GM19397 (cell line): ENCODE data around the gene PDGFD.

Experiments used
- ATAC-seq: cut with Tn5 transposase; IDR thresholded peaks from one replicate; pipeline ENCODE4 v1.9.1; 2021; ENCODE audit warnings: mild to moderate bottlenecking, moderate library complexity; ENCODE audit not compliant: unreplicated experiment

Gene PDGFD

DNA sequence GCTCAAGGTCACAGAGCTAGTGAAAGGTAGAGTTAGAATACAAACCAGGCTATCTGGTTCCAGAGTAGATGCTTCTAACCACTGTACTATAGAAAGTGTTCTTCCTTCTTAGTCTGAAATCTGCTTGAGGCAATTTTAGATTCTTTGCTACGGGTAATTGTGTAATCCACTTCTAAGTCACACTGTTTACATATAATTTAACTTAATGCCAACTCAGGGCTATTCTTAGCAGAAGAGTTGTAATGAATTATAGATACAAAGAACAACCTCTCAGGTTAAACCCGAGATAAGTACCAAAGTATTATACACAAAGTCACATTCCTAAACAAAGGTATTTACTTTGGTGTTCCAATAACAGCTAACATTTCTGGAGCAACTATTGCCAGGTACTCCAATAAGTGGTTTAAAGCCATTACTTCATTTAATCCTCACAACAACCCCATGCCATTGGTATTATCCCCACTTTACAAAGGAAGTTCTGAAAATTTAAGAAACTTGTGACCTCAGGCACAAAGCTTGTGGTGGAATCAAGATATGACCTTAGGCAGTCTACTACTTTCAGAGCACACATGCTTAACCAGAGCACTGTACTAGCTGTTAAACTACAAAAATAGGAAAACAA, 158.6 kb downstream of the PDGFD start:
- ATAC-seq = no peak

DNA sequence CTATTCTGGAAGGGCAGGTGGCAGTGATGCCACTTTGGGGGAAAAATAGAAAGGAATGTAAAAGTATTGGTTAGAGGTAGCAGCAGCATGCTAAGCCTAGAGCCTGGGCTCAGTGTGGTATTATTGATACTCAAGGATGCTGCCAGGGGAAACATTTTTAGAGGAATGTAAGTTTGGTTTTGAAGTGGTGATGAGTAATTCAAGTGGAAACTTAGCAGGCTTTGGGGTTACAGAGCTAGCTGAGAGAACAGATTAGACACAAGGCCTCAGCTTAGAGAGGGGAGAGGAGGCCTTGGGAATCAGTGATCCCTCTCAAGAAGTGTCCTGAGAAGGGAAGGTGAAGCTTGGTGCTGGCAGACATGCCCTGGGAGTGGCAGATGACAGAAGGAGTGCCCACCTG, 160.5 kb downstream of the PDGFD start:
- no peak for ATAC-seq

DNA sequence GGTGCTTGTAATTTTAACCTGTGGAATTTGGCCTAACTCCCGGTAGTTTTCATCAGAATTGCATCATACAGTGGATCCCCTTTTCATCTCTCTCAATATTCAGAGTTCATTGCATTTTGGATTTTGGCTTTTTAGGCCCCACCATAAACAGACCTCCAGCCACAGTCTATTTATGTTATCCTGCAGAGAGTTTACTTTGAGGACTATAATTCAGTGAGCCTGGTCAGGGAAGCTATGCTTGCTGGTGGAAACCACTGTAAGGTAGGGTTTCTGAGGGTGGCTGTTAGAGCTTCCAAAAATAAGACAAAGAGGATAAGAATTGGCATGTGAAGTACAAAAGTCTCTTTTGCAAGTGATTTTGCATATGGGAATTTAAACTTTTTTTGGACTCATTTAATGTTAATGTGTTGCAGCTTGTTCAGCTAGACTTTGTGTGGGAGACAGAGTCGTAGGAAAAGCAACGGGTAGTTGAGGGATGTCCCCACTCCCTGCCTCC, 162.3 kb downstream of the PDGFD start:
- no peak for ATAC-seq

DNA sequence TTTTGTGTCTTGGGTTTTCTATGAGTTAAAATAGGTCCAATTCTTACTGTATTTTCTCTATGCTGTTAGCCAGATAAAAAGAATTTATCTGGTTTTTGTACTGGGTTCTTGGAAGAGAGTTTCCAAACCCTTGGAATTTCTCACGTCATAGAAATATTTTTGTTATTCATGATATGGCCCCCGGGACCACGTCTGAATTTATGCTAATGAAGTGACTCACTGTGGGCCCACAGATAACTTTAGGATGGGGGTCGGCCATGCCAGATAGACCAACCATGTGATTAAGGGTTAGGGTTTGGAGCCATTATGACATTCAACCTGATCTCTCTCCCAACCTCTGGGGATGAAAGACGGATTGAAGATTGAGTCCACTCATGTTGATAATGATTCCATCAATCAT, 163.1 kb downstream of the PDGFD start:
- ATAC-seq = no peak

DNA sequence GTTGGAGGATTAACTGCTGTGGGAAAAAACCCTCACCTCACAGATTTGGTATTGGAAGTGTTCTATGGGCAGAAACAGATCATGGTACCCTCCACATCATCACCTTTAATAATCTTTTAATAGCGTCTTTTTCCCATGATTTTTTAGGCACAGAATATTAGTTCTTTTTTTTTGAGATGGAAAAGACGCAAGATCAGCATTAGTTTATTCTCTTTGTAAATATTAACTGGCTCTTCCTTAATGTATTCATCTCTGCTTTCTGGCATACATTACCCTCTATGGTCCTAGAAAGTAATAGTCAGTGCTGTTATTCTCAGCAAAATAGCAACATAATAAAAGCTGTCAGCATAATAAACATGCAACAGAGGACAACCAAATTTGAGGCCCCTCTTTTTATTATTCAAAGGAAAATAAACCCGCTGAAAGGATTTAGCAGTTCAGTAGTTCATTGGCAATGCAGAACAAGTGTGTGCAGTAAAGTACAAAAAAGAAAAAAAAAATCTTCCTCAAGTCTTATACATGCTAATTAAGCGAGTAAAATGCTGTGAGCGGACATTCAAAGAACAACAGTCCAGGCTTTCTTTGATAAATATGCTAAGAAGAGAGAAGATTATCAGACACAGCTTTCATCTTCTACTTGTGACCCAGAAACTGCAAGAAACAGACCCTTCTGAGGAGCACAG, 165.0 kb downstream of the PDGFD start:
- no peak for ATAC-seq

DNA sequence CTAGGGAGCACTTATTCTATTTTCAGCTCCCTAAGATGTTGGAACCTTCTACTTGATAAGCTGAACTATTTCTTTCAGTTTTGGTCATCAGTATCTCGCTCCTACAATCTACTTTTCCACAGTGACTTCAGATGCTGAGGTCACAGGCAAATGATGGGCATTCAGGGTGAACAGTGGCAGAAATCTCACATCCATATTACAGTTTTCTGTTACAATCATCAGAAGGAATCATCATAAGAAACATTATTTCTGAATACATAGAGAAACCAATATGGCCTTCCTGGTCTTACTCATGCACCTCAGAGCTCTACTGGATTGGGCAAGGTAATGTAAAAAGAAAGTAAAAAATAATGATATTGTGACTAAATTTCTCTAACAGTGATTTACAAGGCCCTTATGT, 166.9 kb downstream of the PDGFD start:
- ATAC-seq = peak; percentile 73

DNA sequence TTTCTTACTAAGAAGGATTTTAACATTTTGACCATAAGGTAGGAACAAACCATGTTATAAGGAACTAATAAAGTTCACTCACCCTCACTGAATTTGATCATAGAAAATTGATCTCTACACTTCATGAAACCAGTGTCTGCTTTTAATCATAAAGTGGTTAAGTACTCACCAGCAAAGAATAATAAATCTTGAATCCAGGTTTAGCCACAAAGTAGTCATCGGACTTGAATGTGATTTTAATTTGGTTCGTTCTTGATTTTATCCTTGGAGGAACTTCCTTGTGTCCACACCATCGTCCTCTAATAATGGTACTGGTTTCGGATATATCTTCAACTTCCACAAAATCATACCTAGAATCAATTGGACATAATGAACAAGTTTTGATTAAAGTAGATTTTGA, 168.1 kb downstream of the PDGFD start:
- ATAC-seq = no peak

DNA sequence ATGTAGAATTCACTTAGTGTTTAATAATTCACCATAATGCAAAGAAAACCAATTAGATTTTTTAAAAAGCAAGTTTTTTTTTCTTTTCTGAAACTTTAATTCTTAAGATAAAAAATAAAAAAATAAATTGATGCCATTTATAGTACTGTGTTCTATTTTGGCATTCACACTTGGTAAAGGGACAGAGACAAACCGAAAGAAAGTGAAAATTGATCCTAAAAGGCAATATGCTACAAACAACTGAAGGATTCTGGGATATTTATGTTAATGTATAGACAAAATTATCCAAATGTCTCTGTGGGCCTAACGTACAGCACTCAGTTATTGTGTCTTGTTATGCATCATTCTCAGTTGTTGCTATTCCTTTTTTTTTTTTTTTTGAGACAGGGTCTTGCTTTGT, 169.4 kb downstream of the PDGFD start:
- ATAC-seq = no peak

DNA sequence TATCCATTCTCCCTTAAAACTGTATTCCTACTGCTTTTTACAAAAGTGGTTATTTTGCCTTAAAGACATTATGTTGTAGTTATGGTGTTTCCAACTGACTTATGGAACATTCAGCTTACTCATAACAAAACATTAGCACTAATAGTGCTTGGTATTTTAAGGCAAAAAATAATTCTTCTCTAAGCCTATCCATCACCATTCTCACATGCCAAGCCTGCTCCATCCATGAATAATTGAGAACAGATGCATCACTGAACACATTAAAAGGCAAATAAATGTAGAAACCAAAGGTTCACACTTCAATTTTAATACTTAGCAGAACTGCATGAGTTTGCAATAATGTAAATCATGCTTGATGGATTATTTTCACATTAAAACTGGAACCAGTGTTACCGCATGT, 169.9 kb downstream of the PDGFD start:
- no peak for ATAC-seq

DNA sequence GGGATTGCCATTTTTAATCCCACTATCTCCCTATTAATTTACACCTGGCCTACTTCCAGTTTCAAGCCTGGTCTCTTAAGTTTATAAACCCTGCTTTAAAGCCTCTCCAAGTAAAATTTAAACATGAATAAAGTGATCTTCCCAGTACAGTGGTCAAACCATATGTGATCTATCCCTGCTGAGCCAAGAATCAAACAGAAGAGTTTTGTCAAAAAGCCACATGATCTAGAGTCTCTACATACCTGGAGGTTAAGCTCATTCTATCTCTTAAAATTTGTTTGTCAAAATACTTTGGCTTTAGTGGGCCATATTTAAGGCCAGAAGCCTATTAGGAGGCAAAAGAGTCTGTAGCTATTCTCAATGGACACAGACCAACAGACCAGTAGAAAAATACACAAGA, 170.4 kb downstream of the PDGFD start:
- no peak for ATAC-seq

DNA sequence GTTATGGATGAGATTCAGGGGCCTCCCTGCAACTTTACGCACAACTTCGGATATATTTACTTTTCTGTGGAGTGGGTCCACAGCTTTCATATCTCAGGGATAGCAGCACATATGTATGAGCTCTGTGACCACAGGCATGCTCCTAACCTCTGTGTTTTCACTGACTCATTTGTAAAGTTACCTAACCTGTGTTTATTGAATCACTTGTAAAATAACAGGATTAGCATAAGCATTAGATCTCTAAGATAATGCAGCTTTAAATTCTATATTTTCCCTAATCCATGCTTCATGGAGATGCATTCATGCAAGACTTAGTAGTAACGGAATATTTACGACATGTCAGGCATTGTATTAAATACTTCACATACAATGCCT, 175.4 kb downstream of the PDGFD start:
- no peak for ATAC-seq

DNA sequence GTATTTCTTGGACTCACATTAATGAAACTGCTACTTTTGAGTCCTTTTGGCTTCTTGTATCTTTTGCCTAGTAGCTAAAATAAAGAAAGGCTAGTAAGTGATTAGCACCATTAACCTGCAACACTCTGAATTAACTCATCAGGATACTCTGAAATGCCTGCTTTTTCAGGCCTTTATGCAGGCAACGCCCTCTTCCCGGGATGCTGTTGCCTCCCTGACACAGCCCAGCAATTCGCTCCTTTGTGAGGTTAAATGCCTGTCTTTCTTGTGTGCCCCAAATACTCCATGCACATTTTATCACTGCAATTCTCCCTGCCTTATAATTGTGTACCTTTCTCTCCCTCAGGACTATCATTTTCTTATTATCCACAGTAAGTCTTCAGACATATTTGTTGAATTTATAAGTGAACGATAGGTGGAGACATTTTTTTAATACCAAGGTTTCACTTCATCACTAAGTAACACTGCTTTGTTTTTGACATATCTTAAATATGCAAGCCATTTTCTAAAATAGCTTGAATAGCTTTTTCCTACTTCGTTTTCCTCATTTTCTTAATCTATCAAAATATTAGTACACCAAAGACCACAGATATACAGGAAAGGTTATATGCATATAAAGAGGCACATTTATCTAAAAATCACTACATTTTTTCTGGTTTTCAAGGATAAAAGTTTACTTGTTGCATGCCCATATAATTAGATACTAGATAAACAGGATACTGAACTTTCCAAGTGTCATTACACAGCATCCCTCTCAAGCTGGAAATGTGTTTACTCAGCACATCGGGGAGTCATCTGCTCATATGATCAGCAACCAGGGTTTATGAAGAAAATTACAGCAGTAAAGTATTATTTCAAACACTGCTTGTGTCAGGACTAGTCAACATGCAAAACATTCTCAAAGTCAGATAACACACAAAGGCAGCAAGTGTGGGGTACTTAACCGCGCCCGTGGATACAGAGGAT, 176.0 kb downstream of the PDGFD start:
- no peak for ATAC-seq

DNA sequence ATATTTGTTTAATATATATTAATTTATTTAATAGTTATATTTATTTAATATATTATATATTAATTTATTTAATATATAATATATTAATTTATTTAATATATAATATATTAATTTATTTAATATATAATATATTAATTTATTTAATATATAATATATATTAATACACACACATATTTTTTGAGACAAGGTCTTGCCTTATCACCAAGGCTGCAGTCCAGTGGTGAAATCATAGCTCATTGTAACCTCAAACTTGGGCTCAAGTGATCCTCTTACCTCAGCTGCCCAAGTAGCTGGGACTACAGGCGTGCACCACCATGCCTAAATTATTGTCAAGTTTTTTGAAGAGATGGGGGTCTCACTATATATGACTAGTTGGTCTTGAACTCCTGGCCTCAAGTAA, 178.9 kb downstream of the PDGFD start:
- ATAC-seq = no peak

DNA sequence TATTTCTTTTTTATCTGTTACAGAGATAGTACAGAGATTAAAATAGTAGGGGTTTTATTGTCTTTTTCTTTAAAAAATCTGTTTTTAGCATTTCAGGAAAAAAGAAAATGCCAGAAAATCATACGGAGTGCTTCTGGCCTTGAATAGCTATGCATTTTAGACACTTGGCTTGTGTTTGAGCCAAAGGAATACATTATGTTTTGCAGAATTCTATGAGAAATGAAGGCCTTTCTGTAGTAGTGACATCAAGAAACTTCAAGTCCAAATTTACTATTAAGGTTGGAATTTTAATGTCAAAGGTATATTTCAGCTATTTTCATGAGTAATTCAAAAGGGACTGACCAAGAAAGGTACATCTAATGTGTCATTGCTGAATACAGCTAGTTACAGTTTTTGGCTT, 183.8 kb downstream of the PDGFD start:
- ATAC-seq = no peak

DNA sequence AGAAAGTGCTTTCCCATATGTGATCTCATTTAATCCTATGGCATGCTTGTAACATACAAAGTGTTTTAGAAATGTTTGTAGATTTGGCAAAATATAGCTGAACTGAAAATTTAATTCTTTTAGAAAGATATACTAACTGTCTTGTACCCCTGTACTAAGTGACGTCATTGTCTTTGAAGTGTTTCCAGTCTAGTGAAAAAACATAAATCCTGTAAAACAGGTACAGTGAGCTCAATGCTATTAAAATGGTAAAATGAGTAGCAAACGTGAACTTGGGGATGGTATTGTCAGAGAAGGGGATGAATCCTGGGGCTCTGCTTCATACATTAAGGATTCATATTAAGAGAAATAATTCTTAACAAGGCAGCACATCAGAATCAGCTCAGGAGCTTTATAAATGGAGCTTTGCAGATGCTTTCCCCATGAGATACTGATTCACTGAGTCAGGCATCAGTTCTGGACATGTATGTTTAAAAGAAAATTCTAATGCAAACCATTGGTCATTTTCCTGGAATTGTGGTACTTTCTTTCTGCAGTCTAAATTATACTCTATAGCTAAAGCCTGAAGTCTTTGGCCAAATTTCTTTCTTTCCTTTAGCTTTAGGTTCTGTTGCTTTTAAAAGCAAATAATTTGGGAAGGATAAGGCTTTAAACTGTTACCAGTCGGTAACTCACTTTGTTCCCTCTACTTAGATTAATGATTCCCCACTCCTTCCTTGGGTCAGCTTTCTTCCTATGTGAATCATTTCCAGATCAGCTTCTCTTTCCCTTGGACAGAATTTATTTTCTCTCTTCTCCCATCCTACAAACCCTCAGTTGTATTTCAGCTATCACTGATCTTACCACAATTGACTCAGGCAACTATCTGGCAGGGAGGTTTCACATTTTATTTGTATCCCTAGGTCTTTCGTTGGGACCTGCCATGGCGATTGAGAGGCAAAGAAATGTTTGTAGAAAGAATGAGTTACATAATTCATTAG, 185.0 kb downstream of the PDGFD start:
- ATAC-seq = no peak

DNA sequence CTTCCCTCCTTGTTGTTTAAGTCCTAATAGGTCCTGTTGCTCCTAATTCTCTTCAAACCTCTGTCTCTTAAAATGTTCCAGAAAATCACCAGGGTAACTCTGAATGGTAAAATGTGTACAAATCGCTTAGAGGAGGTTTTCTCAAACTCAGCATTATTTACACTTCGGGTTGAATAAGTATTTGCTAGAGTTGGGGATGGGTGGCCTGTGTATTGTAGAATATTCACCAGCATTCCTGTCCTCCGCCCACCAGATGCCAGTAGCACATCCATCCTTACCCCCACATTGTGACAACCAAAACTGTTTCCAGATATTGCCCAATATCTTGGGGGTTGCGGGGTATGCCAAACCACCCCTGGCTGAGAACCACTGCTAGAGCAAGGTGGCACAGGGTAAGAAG, 191.9 kb downstream of the PDGFD start:
- ATAC-seq = no peak

DNA sequence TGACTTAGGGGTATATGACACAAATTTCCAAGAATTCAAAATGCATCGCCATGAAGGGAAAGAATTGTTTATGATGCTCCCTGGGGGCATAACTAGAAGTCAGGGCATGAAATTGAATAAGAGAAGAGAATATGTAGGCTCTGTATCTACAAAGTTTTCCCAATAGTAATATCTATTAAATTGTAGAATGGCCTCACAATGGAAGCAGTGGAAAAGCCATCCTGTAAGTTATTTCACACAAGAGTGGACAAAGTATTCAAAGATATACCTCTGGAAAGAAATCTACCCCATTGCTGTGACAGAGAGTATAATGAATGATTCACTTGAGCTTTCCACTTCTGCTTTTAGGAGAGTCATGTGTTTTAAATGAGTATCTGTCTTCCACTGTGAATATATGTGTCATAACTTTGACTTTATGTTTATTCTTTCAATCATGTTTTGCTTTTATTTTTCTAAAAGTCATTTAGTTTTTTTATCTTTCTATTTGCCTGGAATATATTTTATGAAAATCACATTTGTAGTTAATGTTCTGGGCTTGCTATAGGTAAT, 193.2 kb downstream of the PDGFD start:
- ATAC-seq = peak; percentile 91

DNA sequence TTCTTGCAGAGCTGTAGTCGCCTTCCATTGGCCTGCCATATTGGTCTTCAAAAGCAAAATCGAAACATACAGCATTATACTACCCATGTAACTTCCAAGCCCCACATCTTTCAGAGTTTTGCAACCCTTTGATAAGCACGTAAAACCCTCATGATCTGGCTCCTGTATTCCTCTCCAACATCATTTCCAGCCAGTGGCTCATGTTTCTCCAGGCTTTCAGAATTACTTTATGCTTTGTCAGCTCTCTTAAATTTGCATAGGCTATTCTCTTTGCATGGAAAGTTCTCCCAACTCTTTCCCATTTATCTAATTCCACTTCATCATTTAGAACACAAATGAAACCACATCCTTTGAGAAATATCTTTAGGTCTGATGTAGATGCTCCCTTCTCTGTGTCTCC, 195.3 kb downstream of the PDGFD start:
- no peak for ATAC-seq

DNA sequence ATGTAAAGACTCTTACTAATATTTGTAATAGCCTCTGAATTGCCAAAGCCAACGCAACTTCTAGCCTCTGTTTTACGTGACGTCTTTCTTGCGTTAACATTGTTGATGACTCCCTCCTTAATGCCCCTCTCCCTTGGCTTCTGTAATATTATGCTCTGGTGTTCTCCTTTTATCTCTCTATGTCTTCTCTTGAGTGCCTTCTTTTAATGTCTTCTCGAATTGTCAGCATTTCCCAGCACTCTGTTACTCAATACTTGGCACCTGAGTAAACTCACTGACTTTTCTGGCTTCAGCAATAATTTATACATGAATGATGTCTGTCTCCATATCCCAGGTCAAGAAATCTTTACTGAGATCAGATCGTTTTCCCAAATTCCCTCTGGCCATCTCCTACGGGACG, 196.0 kb downstream of the PDGFD start:
- ATAC-seq = no peak

DNA sequence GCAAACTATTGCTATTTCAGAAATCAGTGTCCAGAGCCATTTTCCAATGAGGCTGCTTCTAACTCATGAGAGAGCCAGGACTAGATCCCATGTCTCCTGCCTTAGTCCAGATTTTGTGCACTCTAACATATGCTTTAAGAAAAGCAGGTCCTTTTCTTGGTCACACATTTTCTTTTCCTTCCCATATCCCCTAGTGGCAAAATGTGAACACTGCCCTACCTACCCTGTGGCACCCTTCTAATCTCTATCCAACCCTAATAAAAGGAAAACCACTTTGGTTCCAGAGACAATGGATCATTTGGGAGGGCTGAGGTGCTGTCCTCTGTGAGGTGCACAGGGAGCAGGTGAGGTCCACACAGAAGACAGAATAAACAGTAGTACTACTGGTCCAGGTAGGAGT, 199.6 kb downstream of the PDGFD start:
- no peak for ATAC-seq
